ENCODE results near the gene AFF1.
A peak's percentile ranks its signal among the peaks of the same experiment; 100 is the strongest.

AFF1 gene, protein sequence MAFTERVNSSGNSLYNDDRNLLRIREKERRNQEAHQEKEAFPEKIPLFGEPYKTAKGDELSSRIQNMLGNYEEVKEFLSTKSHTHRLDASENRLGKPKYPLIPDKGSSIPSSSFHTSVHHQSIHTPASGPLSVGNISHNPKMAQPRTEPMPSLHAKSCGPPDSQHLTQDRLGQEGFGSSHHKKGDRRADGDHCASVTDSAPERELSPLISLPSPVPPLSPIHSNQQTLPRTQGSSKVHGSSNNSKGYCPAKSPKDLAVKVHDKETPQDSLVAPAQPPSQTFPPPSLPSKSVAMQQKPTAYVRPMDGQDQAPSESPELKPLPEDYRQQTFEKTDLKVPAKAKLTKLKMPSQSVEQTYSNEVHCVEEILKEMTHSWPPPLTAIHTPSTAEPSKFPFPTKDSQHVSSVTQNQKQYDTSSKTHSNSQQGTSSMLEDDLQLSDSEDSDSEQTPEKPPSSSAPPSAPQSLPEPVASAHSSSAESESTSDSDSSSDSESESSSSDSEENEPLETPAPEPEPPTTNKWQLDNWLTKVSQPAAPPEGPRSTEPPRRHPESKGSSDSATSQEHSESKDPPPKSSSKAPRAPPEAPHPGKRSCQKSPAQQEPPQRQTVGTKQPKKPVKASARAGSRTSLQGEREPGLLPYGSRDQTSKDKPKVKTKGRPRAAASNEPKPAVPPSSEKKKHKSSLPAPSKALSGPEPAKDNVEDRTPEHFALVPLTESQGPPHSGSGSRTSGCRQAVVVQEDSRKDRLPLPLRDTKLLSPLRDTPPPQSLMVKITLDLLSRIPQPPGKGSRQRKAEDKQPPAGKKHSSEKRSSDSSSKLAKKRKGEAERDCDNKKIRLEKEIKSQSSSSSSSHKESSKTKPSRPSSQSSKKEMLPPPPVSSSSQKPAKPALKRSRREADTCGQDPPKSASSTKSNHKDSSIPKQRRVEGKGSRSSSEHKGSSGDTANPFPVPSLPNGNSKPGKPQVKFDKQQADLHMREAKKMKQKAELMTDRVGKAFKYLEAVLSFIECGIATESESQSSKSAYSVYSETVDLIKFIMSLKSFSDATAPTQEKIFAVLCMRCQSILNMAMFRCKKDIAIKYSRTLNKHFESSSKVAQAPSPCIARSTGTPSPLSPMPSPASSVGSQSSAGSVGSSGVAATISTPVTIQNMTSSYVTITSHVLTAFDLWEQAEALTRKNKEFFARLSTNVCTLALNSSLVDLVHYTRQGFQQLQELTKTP

GRCh38 chr4:86934771-86935565, at the start of gene AFF1:
TSS of gene AFF1 (plus strand) at chr4:86935011. CDS start at chr4:86948534, 13,523 bp downstream.
- peak; percentile 74 for DNase-seq (ENCODE audit: low read depth)

DNA sequence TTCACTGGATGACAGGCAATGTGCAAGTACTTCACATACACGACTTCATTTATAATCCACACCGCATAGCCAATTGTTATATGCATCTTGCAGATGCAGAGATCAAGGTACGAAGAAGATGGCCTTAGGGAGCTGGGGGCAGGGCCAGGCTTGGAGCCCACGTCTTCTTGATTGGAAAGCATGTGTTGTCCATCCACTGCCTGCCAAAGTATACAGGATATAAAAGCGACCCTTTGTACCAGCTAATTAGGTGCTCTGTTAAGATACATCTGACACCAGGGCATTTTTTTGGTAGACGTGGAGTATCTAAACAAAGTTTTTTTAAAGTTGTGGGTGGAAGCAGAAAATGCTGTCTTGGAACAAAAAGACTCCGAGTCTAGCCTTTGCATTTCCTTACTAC, 44.0 kb upstream of the AFF1 start:
- no peak for DNase-seq (ENCODE audit: low read depth)

- no peak for DNase-seq (ENCODE audit: low read depth)
Observed at GRCh38 chr4:86891762-86892635, 42.8 kb upstream of the AFF1 start, which contains the start of gene C4orf36. TSS of gene C4orf36 (minus strand) at chr4:86892422. CDS start at chr4:86891520, 902 bp downstream.

- DNase-seq (ENCODE audit: low read depth), result no peak
Observed at GRCh38 chr4:86892636-86892960, 42.2 kb upstream of the AFF1 start.

GRCh38 chr4:86893136-86893535, 41.7 kb upstream of the AFF1 start:
- no peak for DNase-seq (ENCODE audit: low read depth)

DNA sequence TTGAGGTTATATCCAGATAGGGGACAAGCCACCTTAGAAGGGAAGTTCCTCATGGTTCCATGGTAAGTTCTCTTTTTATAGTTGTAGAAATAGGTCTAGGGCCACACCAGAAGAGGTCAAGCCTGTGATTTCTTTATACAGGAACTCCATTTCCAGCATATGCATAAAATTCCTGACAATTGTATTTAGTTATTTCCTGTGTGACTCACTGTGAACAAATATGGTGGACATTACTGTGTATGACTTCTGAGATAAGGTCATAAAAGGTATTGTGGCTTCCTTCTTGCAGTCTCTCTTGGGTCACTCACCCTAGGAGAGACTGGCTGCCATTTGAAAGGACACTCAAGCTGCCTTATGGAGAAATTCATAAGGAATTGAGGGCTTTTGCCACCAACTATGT, 40.4 kb upstream of the AFF1 start:
- no peak for DNase-seq (ENCODE audit: low read depth)

DNA sequence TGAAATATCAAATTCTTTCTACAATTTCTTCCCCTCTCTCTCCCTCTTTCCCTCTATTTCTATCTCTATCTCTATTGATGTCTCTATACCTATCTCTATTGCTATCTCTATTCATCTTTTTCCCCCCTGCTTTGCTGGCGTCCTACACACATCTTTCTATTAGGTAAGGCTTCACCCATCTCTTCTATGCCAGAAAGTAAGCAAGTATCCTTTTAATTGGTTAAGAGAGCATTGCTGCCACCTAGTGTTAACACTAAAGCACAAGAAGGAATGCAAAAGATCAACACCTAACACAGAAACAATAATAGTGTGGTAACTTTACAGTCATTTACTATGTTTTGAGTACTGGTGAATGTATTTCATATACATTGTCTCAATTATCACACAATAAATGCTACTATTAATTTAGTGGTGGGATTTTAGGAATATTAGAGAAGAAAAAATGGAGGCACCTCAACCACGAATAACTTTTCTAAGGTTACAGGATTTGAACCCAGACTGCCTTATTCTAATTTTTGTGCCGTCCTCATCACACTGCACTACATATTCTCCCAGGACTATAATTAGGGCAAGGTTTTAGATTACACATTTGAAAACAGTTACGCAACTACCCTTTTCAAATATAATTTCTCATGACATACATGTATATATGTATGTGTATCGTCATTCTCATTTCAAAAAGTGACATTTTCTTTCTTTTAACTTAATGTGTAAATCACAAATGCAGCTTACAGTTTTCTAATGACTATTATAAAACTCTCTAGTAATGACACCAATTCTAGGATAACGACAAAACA, 38.9 kb upstream of the AFF1 start:
- DNase-seq (ENCODE audit: low read depth), result no peak

DNA sequence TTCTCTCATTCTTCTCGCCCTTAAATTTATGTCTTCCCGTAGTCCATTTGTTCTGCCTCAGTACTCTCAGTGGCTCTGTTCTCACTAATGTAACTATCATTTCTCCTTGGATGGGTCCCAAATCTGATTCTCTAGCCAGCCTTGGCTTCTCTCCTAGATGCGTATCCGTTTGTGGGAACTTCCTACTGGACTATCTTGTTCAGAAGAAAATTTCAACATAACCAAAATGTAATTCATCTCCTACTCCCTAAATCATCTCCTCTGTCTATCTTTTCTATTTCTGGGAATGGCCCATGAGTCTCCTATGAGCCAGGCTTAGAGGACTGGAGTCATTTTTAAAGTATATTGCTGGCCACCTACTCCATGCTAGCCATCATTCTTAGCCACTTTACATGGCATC, 38.2 kb upstream of the AFF1 start:
- no peak for DNase-seq (ENCODE audit: low read depth)

DNA sequence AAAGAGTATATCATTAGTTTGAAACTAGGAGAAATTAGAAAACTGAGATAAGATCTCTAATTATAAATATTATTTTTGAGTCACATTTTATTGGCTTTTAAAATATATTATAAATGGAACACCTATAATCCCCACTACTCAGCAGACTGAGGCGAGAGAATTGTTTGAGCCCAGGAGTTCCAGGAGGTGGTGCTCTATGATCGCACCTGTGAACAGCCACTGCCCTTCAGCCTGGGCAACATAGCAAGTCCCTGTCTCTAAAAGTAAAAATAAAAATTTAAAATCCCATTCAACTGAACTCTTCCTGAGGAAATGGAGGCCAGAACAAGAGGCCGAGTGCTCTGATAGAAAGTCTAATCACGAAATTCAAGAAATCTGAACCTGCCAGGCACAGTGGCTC, 36.2 kb upstream of the AFF1 start:
- DNase-seq (ENCODE audit: low read depth), result no peak

- DNase-seq (ENCODE audit: low read depth), result no peak
Observed at GRCh38 chr4:86901864-86902263, 32.9 kb upstream of the AFF1 start.

DNA sequence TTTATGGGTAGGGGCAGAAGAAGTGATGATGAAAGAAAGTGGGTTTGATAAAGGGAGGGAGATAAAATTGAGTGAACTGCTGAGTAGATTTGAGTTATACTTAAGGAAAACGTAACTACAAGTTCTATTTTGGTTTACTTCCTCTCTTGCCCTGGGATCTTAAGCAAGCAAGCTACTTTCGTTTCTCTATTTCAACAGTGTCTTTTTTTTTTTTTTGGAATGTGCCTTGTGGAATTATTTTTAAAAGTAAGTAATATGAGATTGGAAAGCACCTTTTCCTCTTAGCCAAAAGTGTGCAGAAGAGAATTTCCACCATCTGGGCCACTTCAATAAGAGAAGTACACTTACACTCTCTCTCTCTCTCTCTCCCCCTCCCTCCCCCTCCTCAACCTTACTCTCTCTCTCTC, 26.6 kb upstream of the AFF1 start:
- DNase-seq (ENCODE audit: low read depth), result no peak

DNA sequence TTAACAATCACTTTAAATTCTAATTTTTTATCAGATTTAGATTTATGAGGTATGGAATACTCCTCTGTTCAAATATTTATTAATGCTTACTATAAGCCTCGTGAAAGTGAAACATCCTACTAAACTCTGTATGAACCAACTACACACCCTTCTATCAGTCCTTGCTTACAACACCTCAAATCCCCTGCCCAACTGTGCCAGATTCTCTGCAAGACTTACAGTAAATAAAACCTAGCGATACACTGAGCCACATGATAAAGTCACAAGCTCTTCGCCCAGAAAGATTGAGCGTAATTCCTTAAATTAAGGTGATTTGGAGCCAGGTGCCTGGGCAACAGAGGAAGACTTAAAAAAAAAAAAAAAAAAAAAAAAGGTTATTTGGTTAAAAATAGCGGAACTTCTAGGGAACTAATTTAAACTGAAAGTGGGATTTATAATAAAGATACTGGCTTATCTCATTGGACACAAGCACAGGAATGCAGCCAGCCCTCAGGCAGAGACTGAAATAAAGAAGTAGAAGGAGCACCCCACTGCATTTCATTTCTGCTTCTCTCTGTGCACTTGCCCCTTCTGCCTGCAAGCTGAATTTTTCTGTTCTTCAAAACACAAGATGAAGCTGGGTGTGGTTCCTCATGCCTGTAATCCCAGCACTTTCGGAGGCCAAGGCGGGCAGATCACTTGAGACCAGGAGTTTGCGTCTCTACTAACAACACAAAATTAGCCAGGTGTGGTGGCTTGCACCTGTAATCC, 25.1 kb upstream of the AFF1 start:
- no peak for DNase-seq (ENCODE audit: low read depth)

- DNase-seq (ENCODE audit: low read depth), result no peak
Observed at GRCh38 chr4:86910369-86910768, 24.4 kb upstream of the AFF1 start.

DNA sequence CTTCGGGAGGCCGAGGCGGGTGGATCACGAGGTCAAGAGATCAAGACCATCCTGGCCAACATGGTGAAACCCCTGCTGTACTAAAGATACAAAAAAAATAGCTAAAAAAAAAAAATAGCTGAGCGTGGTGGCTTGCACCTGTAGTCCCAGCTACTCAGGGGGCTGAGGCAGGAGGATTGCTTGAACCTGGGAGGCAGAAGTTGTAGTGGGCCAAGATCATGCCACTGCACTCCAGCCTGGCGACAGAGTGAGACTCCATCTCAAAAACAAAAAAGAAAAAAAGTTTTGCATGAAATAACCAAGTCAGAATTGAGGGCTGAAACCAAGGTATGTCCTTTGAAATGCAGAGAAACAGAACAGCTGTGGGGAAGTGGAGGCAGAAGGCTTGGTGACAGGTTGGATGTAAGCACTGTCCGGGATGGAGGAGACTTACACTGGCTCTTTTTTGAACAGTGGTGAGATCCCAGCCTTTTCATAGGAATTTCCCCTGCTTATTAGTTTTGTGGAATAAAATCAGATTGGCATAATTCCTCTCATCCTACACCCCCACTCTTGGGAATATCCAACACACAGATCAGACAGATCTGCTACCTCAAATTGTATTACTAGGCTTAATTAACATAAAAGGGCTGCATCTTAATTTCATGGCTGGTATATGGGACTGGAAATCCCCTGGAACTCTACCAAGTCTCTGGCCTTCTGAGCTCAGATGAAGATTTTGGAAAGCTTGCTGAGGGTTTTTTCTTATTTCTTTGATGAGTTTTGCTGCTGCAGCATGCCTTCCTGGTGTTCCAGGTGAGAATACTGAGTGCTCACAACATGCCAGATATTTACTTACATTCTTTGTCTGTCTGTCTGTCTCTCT, 23.8 kb upstream of the AFF1 start:
- no peak for DNase-seq (ENCODE audit: low read depth)

- DNase-seq (ENCODE audit: low read depth), result no peak
Observed at GRCh38 chr4:86916392-86916791, 18.4 kb upstream of the AFF1 start.

DNA sequence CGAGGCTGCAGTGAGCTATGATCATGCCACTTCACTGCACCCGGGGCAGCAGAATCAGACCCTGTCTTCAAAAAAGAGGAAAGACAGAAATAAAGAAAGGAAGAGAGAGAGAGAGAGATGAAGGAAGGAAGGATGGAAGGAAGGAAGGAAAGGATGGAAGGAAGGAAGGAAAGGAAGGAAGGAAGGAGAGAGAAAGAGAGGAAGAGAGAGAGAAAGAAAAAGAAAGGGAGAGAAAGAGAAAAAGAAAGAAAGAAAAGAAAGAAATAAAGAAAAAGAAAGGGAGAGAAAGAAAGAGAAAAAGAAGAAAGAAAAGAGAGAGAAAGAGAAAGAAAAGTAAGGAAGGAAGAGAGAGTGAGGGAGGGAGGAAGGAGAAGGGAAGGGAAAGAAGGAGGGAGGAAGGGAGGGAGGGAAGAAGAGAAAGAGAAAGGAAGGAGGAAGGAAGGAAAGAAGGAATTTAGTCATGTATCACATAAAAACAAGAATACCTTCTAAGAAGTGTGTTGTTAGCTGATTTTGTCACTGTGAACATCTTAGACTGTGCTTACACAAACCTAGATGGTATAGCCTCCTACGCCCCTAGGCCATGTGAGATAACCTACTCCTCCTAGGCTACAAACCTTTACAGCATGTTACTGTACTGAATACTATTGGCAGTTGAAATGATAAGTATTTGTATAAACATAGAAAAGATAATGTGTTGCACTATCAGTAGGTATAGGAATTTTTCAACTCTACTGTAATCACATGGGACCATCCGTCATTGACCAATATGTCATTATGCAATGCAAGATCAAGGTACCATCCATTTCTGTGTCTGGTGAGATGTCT, 17.4 kb upstream of the AFF1 start:
- DNase-seq (ENCODE audit: low read depth), result no peak

DNA sequence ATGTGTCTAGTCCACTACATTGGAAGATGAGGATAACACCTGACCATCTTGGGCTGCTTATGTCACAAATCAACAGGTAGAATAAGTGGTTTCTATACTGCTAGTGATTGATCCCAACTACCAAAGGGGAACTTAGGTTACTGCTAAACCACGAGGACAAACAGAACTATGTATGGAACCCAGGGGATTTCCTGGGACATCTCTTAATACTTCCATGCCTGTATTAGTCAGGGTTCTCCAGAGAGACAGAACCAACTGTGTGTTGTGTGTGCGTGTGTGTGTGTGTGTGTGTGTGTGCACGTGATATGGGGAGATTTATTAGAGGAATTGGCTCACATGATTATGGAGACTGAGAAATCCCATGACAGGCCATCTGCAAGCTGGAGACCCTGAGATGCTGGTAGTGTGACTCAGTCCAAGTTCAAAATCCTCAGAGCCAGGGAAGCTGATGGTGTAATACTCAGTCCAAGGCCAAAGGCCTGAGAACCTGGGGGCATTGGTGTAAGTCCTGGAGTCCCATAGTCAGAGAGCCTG, 16.2 kb upstream of the AFF1 start:
- DNase-seq (ENCODE audit: low read depth), result no peak

Data from stimulated activated CD4-positive, alpha-beta T cell treated with anti-CD3 and anti-CD28 coated beads, Interleukin-2, amount 100 ng/mL, for 4 hours (primary cell).